NCI-H748 (cell line): Measurements from ENCODE around the gene IGFBP3.
"Not testable (repeated sequence)": the region's sequence is repeated elsewhere in the genome, so short reads cannot be mapped to it uniquely, and the experiment has no call there.

Source experiments
- DNase-seq: peaks from one replicate; lab custom pipeline; 2025; ENCODE audit not compliant: unreplicated experiment; lab: John Stamatoyannopoulos, UW

The IGFBP3 gene

GRCh38 chr7:45920502-45921380, at the start of gene IGFBP3:
Gene IGFBP3, minus strand, starts transcription at chr7:45921272. Its CDS starts 132 bp downstream, at chr7:45921140.
- peak; percentile 91 for DNase-seq

- DNase-seq = no peak
These were observed 49.4 kb upstream of the IGFBP3 start for GRCh38 chr7:45970454-45970853.

- no peak for DNase-seq
These were observed 48.9 kb upstream of the IGFBP3 start for GRCh38 chr7:45969940-45970339.

DNA sequence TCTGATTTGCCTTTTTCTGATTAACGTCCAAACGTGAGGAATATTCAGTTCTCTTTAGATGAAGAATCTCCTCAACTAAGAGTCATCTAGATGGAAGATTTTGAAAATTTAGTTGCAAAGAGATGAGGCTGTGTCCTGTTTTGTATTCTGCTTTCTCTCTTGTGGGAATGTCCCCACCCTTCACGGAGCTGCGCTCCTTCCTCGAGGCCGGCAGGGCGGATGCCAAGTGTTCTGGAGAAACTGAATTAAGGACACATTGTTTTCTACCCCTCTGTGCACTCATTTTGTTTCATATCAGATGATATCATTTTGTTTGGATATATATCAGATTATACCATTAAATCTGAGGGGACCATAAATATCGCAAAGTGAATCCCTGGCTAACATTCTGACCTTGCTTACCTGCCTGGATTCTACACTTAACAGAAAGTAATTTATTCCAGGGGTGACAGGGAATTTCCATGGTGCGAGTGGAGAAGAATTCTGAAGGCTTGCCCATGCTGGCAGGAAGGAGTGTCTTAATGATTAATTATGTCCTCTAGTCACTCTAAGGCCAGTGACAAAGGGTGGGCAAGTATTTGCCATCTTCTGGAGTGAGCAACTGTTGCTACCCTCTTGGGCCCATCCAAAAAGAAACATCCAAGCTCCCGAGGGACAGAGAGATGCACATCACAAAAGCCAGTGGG, 47.9 kb upstream of the IGFBP3 start:
- no peak for DNase-seq

GRCh38 chr7:45968312-45968711, 47.2 kb upstream of the IGFBP3 start:
- DNase-seq = no peak

- no peak for DNase-seq
These were observed 46.6 kb upstream of the IGFBP3 start for GRCh38 chr7:45967591-45968157.

GRCh38 chr7:45962861-45963260, 41.8 kb upstream of the IGFBP3 start:
- DNase-seq = no peak

GRCh38 chr7:45957721-45958120, 36.6 kb upstream of the IGFBP3 start:
- DNase-seq = no peak

DNA sequence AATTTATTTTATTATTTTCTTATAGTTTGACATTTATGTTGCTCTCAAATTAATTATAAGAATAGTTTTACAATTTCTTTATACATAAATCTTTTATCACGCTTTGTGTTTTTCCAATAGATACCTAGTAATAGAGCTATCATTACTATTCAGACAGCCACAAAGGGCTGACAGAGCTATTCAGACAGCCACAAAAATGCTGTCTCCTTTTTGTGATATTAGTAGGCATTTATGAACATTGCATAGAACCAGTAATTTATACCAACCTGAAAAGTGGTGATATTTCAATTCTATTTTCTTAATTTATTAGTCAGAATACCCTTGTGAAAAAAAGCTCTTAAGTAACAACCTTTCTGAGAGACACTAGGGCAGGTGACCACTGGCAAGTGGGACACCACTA, 34.2 kb upstream of the IGFBP3 start:
- DNase-seq = no peak

DNA sequence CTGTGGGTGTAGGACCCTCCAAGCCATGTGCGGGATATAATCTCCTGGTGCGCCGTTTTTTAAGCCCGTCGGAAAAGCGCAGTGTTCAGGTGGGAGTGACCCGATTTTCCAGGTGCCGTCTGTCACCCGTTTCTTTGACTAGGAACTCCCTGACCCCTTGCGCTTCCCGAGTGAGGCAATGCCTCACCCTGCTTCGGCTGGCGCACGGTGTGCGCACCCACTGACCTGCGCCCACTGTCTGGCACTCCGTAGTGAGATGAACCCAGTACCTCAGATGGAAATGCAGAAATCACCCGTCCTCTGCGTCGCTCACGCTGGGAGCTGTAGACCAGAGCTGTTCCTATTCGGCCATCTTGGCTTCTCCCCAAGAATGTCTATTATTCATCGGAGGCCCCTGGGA, 32.0 kb upstream of the IGFBP3 start:
- DNase-seq = peak; percentile 19

- no peak for DNase-seq
These were observed 23.0 kb upstream of the IGFBP3 start for GRCh38 chr7:45944058-45944457.

DNA sequence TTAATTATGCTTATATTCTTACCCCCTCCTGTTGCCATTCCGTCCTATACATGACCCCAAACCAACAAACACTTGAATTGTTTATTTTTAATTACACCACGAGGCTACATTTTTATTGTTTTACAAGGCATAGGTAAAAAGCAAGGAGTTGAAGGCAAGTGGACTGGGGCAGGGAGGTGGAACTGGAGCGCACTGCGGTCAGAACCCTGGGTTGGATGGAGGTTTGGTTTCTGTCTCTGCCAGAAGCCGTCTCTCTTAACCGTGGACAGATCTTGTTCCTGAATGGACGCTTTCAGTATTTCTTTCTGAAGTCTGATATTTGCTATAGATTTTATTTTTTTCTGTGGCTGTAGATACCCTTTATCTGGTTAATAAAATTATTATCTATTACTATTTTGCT, 19.9 kb upstream of the IGFBP3 start:
- DNase-seq = no peak

- DNase-seq = not testable (repeated sequence)
These were observed 19.2 kb upstream of the IGFBP3 start for GRCh38 chr7:45940237-45940781.

- no peak for DNase-seq
These were observed 18.5 kb upstream of the IGFBP3 start for GRCh38 chr7:45939574-45939973.

GRCh38 chr7:45938626-45939302, 17.7 kb upstream of the IGFBP3 start:
- peak; percentile 38 for DNase-seq

GRCh38 chr7:45937862-45938261, 16.8 kb upstream of the IGFBP3 start:
- no peak for DNase-seq

GRCh38 chr7:45937301-45937700, 16.2 kb upstream of the IGFBP3 start:
- DNase-seq = peak; percentile 27

DNA sequence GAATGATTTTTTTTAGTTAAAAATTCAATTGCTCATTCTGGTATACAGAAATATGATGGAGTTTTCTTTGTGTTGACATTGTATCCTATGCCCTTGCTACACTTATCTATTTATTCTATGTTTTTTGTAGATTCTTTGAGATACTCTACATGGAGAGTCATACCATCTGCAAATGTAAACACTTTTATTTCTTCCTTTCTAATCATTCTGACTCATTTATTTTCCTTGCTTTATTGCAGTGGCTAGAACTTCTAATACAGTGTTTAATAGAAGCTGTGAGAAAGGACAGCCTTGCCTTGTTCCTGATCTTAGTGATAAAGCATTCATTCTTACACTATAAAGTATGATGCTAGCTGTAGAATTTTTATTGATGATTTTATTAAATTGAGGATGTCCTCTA, 9.9 kb upstream of the IGFBP3 start:
- no peak for DNase-seq

GRCh38 chr7:45927721-45928120, 6.6 kb upstream of the IGFBP3 start:
- no peak for DNase-seq

- no peak for DNase-seq
These were observed 3.2 kb upstream of the IGFBP3 start for GRCh38 chr7:45924283-45924682.

- DNase-seq = no peak
These were observed 2.7 kb upstream of the IGFBP3 start for GRCh38 chr7:45923818-45924217.
